Neural progenitor cell (in vitro differentiated cells): ENCODE results near the gene ADRA2C.

Experiments used
- EZH2phosphoT487 ChIP-seq: fragments of 200-600 bp; sonication (generic); IDR thresholded peaks from 2 replicates; pipeline ENCODE4 v1.6.1; 2017; ENCODE audit warnings: antibody characterized with exemption
- TF ChIP-seq, protein P1 (sequence below): fragments of 200-600 bp; sonication (generic); IDR thresholded peaks from 2 replicates; pipeline ENCODE4 v1.5.1; 2017; ENCODE audit warnings: antibody characterized with exemption, mild to moderate bottlenecking

DNA sequence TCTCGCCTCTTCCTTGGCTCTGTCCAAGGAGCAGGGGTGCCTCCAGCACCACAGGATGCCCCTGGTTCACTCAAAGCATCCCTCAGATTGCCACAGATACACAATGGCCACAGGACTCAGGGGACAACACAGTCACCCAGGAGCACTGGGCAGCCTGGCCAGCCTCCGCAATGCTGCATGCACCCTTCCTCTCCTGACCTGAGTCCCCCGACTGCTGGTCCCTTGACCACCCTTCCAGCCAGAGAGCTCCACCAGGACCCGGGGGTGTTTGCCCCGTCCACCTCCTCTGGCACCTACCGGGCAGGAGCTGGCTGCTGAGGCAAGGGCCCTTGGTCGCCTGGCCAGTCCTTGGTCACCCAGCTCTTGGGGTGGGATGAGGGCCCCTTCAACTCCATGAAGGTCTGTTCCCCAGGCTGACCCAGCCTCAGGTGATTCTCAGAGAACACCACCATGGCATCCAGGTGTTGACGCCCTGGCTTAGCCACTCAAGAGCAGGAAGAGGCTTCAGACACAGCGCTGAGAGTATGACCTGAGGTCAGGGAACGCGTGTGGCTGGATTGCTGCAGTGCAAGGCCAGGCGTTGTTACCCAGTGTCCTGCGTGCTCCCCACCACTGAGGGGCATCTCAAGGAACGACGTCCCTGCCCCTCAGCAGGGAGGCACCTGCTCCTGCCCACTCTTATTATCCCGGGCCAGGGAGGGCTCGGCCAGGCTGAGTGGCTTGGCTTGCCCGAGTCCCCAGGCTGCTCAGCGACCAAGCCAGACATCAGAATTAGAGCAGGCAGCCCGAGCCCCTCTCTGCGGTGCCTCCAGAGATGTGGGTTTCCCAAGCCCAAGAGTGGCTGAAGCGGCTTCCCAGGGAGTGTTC lies 10.2 kb downstream of the ADRA2C start:
- TF ChIP-seq, protein P1, sequence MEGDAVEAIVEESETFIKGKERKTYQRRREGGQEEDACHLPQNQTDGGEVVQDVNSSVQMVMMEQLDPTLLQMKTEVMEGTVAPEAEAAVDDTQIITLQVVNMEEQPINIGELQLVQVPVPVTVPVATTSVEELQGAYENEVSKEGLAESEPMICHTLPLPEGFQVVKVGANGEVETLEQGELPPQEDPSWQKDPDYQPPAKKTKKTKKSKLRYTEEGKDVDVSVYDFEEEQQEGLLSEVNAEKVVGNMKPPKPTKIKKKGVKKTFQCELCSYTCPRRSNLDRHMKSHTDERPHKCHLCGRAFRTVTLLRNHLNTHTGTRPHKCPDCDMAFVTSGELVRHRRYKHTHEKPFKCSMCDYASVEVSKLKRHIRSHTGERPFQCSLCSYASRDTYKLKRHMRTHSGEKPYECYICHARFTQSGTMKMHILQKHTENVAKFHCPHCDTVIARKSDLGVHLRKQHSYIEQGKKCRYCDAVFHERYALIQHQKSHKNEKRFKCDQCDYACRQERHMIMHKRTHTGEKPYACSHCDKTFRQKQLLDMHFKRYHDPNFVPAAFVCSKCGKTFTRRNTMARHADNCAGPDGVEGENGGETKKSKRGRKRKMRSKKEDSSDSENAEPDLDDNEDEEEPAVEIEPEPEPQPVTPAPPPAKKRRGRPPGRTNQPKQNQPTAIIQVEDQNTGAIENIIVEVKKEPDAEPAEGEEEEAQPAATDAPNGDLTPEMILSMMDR = no peak
- TF ChIP-seq EZH2phosphoT487 = no peak
